HEK293T (cell line): ENCODE results near the gene CYP46A1.
A peak's percentile ranks its signal among the peaks of the same experiment; 100 is the strongest.

ENCODE experiments used
- CTCF ChIA-PET: fragments of 350-600 bp; formaldehyde crosslinking; extraction: SDS; loops from one replicate; lab custom pipeline; 2021; ENCODE audit warnings: antibody characterized with exemption, inconsistent platforms; lab: Yijun Ruan, JAX
- POLR2A ChIA-PET: fragments of 350-600 bp; formaldehyde crosslinking; extraction: SDS; loops from one replicate; lab custom pipeline; 2020; ENCODE audit warnings: antibody characterized with exemption, inconsistent platforms; lab: Yijun Ruan, JAX
- DNase-seq: peaks from one replicate; pipeline ENCODE4 v3.0.0; 2012; ENCODE audit warnings: mixed read lengths; ENCODE audit errors: extremely low spot score
- ARNT ChIP-seq: fragments of 450-650 bp; IDR thresholded peaks from 2 replicates; pipeline ENCODE4 v1.6.1; 2017; ENCODE audit warnings: mild to moderate bottlenecking
- BHLHE40 ChIP-seq: fragments of 450-650 bp; IDR thresholded peaks from 2 replicates; pipeline ENCODE4 v1.6.1; 2016; ENCODE audit warnings: mild to moderate bottlenecking, moderate library complexity, borderline replicate concordance
- CTBP1 ChIP-seq: fragments of 450-650 bp; IDR thresholded peaks from 2 replicates; pipeline ENCODE4 v1.6.1; 2016; ENCODE audit warnings: borderline replicate concordance
- ELF4 ChIP-seq: fragments of 450-650 bp; IDR thresholded peaks from 2 replicates; pipeline ENCODE4 v1.6.1; 2017; ENCODE audit warnings: antibody characterized with exemption
- FOXA1 ChIP-seq: fragments of 450-650 bp; IDR thresholded peaks from 2 replicates; pipeline ENCODE4 v1.6.1; 2016; ENCODE audit warnings: mild to moderate bottlenecking
- FOXK2 ChIP-seq: fragments of 450-650 bp; IDR thresholded peaks from 2 replicates; pipeline ENCODE4 v1.6.1; 2016; ENCODE audit warnings: mild to moderate bottlenecking
- FOXM1 ChIP-seq: fragments of 450-650 bp; IDR thresholded peaks from 2 replicates; pipeline ENCODE4 v1.6.1; 2017; ENCODE audit warnings: mild to moderate bottlenecking, borderline replicate concordance
- HDGF ChIP-seq: fragments of 450-650 bp; IDR thresholded peaks from 2 replicates; pipeline ENCODE4 v1.6.1; 2017; ENCODE audit warnings: antibody characterized with exemption, borderline replicate concordance
- L3MBTL2 ChIP-seq: fragments of 450-650 bp; conservative IDR thresholded peaks from 2 replicates; pipeline ENCODE4 v1.6.1; 2016; ENCODE audit warnings: mild to moderate bottlenecking
- LEF1 ChIP-seq: fragments of 450-650 bp; IDR thresholded peaks from 2 replicates; pipeline ENCODE4 v1.6.1; 2017; ENCODE audit warnings: mild to moderate bottlenecking, borderline replicate concordance
- NFRKB ChIP-seq: fragments of 450-650 bp; IDR thresholded peaks from 2 replicates; pipeline ENCODE4 v1.6.1; 2016; ENCODE audit warnings: mild to moderate bottlenecking, moderate library complexity
- SP1 ChIP-seq: fragments of 450-650 bp; IDR thresholded peaks from 2 replicates; pipeline ENCODE4 v1.6.1; 2017
- SUZ12 ChIP-seq: fragments of 450-650 bp; IDR thresholded peaks from 2 replicates; pipeline ENCODE4 v1.6.1; 2016; ENCODE audit warnings: mild to moderate bottlenecking
- TARDBP ChIP-seq: fragments of 450-650 bp; IDR thresholded peaks from 2 replicates; pipeline ENCODE4 v1.6.1; 2016
- ZNF384 ChIP-seq: fragments of 450-650 bp; IDR thresholded peaks from 2 replicates; pipeline ENCODE4 v1.6.1; 2016
- TF ChIP-seq, protein P1 (sequence below): fragments of 450-650 bp; IDR thresholded peaks from 2 replicates; pipeline ENCODE4 v1.6.1; 2016

The CYP46A1 gene

DNA sequence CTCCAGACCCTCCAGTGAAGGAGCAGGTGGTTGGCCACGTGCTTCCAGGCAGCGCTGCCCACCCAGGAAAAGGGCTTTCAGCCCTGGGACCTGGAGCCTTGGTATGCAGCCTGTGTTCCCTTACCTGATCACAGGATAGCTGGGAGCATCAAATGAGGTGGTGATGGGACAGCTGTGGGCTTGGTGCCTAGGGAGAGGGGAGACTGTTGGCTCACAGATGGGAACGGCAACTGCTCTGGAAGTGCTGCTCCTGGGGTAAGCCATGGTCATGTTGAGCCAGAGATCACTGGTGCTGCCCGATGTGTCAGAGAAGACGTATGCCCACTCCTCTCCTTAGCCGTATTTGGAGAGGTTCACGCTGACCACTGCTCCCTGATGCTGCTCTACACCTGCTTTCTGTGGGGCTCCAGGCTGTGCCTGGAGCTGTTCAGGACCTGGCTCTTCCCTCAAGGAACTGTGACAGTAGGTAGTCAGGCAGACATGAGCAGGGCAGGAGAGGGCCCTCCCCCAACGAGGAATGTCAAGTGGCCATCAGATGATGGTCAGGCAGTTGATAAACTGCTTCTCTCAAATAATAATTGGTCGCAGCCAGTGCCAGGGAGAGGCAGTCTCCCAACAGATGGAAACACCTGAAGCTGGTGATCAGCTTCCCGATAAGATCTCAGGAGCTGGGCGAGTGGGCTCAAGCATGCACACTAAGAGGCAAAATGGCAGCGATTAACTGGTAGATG lies 2.8 kb upstream of the CYP46A1 start:
- ChIA-PET POLR2A (no interaction called here), CTCF (interaction anchor here (1.0 kb wide), 1 partner anchor 12 kb away, joined by 3 read pairs; no protein-coding TSS in a partner anchor)
- TF ChIP-seq L3MBTL2 (no peak), SUZ12 (no peak), CTBP1 (no peak), LEF1 (no peak), BHLHE40 (no peak), FOXM1 (no peak), ZNF384 (no peak), FOXK2 (no peak), ARNT (no peak), HDGF (no peak), ELF4 (no peak), TARDBP (no peak)
- no peak for DNase-seq

DNA sequence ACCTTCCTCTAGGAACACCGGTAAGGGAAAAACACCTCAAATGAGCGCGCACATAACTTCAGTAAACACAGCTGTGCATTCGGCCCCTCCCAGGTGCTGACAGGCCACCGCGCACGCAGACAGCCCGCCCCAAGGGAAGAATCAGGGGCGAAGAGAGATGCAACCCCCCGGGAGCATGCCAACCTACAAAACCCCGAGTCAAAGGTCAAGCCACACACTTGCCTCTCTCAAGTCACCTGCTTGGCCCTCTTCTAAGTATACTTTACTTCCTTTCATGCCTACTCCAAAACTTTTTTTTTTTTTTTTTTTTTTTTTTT lies 2.3 kb upstream of the CYP46A1 start:
- TF ChIP-seq LEF1 (no peak), HDGF (no peak), TARDBP (no peak), L3MBTL2 (no peak), SUZ12 (no peak), ZNF384 (no peak), FOXM1 (no peak), BHLHE40 (no peak), ARNT (no peak), NFRKB (no peak), FOXK2 (no peak), CTBP1 (no peak), ELF4 (no peak), SP1 (no peak), FOXA1 (no peak)
- TF ChIP-seq, protein P1, sequence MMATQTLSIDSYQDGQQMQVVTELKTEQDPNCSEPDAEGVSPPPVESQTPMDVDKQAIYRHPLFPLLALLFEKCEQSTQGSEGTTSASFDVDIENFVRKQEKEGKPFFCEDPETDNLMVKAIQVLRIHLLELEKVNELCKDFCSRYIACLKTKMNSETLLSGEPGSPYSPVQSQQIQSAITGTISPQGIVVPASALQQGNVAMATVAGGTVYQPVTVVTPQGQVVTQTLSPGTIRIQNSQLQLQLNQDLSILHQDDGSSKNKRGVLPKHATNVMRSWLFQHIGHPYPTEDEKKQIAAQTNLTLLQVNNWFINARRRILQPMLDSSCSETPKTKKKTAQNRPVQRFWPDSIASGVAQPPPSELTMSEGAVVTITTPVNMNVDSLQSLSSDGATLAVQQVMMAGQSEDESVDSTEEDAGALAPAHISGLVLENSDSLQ, result no peak
- ChIA-PET CTCF (interaction anchor here (1.0 kb wide), 1 partner anchor 14 kb away, joined by 5 read pairs; no protein-coding TSS in a partner anchor), POLR2A (no interaction called here)
- no peak for DNase-seq

DNA sequence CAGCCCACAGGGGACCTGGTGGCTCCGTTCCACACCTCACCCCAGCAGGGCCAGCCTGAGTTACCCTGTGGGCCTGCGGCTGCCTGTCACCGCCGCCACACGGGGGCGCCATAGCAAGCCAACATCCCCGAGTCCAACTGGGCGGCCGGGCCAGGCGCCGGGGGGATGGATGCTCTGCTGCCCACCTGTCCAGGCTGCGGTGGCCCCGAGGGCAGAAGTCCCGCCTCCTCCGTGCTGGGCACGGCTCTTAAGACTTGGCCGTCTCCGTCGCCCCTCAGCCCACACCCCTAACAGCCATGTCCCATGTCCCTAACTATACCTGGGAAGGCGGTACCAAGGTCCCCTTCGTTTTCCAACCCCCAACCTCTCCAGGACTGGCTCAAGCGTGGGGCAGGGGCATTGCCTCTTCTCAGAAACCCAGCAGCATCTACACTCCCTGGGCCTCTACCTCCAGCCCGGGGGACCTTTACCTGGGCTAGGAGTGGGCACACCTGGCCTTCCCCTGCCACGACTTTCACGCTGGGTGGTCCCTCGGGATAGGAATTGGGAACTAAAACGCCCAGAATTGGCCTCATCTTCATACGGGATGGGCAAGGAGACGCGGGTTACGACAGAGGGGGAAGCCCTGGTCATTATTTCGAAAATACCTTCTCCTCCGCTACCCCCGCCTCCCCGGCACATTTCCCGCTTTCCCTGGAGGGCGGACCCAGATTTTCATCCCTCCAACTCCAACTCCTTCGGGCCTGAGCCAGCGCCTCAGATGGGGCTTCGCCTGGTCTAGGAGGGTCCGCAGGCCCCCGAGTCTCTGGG lies 1.1 kb upstream of the CYP46A1 start:
- CTCF ChIA-PET, result interaction anchor here (0.6 to 1.0 kb wide), 4 partner anchors 15 to 266 kb away, joined by 3 to 5 read pairs (median 3); no protein-coding TSS in a partner anchor
- TF ChIP-seq CTBP1, result peak; percentile 77
- TF ChIP-seq NFRKB, result no peak
- peak; percentile 39; the same call in 1 of the 2 replicates for TF ChIP-seq L3MBTL2
- POLR2A ChIA-PET, result interaction anchor here (1.0 kb wide), 1 partner anchor 197 kb away, joined by 3 read pairs; no protein-coding TSS in a partner anchor
- peak; percentile 81 for DNase-seq

DNA sequence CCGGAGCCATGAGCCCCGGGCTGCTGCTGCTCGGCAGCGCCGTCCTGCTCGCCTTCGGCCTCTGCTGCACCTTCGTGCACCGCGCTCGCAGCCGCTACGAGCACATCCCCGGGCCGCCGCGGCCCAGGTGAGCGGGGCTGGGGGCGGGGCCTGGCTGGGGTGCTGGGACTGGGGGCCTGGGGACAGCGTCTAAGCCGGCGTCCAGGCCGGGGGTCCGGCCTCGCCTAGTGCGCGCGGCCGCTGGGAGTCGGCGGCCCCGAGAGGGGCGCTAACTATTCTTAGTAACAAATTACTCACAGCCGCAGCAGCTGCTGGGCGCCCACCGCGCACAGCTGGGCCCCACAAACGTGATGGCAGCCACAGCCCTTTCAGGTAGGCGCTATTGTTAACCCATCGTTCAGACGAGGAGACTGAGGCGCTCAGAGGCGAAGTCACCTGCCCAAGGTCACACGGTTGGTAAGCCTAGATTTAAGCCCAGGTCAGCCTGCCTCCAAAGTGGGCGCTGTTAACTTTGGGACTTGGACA lies 374 bp downstream of the CYP46A1 start:
- ChIA-PET CTCF (interaction anchor here (0.9 to 1.4 kb wide), 3 partner anchors 30 to 207 kb away, joined by 3 to 5 read pairs (median 4); no protein-coding TSS in a partner anchor), POLR2A (interaction anchor here (0.6 to 1.0 kb wide), 6 partner anchors 15 to 196 kb away, joined by 3 to 8 read pairs (median 4); no protein-coding TSS in a partner anchor)
- no peak for DNase-seq
- TF ChIP-seq ELF4 (no peak), HDGF (no peak), SUZ12 (no peak), FOXM1 (no peak), NFRKB (no peak), BHLHE40 (no peak), TARDBP (no peak), L3MBTL2 (no peak), LEF1 (no peak), FOXA1 (no peak), FOXK2 (no peak), ZNF384 (no peak)
- TF ChIP-seq, protein P1, result no peak

DNA sequence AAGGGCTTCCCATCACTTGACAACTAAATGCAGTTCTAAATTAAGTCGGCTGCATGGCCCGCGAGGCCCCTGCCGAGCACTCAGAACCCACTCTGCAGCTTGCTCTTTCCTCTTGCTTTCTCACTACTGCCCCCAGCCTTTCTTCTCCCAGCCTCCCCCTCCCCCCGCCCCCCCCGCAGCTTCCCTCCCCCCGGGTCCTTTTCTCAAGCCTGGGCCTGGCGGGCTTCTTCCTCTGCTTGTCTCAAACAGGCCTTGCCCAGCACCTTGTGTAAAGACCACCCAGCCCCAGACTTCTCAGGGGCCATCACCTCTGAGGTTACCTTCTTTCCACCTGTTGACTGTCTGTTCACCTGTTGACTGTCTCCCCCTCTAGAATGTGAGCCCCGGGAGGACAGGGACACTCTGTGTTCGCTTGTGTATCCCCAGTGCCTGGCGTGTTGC lies 1.1 kb downstream of the CYP46A1 start:
- TF ChIP-seq LEF1 (no peak), NFRKB (no peak), SUZ12 (no peak)
- POLR2A ChIA-PET, result no interaction called here
- CTCF ChIA-PET, result interaction anchor here (1.4 kb wide), 1 partner anchor 207 kb away, joined by 5 read pairs; no protein-coding TSS in a partner anchor
- DNase-seq, result no peak

DNA sequence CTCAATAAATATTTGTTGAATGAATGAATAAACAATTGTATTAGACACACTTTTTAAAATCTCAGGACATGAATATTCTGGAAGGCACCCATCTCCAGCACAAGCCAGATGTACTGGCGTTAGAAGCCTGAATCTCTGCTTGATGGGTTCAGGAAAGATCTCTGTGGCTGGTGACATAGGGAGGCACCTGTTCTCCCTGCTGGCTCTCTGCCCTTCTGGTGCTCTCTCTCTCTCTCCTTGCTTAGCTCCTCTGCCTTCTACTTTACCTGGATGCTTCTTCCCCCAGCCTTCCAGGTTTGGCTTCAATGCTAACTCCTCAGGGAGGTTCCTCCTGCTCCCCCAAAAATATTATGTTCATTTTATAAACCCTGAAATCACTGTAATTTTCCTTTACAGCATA lies 1.5 kb downstream of the CYP46A1 start:
- POLR2A ChIA-PET, result no interaction called here
- DNase-seq, result no peak
- TF ChIP-seq NFRKB (no peak), ELF4 (no peak), ARNT (no peak), ZNF384 (no peak), LEF1 (no peak), L3MBTL2 (no peak), FOXK2 (no peak), FOXM1 (no peak)
- CTCF ChIA-PET, result no interaction called here
